SK-N-SH treated with all-trans-retinoic acid at 6 μM for 48 hours (cell line): Measurements from ENCODE around the gene NPIPB8.
"Not testable (repeated sequence)": the region's sequence is repeated elsewhere in the genome, so short reads cannot be mapped to it uniquely, and the experiment has no call there.

Experiments used
- ATAC-seq: fragments of 200-7000 bp; cut with Tn5 transposase; 3 replicates; pipeline ENCODE4 v1.9.1; 2020; ENCODE audit warnings: mild to moderate bottlenecking, moderate library complexity
- ARNTL ChIP-seq: fragments of 450-650 bp; formaldehyde crosslinking; IDR thresholded peaks from 2 replicates; pipeline ENCODE4 v1.5.0; 2020; ENCODE audit warnings: low read depth, mild to moderate bottlenecking, moderate library complexity, borderline replicate concordance
- CSDC2 ChIP-seq: fragments of 250-450 bp; sonication (Bioruptor Pico); IDR thresholded peaks from 2 replicates; pipeline ENCODE4 v1.5.0; 2020; ENCODE audit warnings: mild to moderate bottlenecking, moderate library complexity
- ESRRG ChIP-seq: fragments of 250-450 bp; sonication (Bioruptor Pico); IDR thresholded peaks from 2 replicates; pipeline ENCODE4 v1.6.1; 2021; ENCODE audit warnings: mild to moderate bottlenecking
- GLIS3 ChIP-seq: fragments of 250-450 bp; sonication (Bioruptor Pico); IDR thresholded peaks from 2 replicates; pipeline ENCODE4 v1.5.0; 2020; ENCODE audit warnings: mild to moderate bottlenecking, moderate library complexity
- ISL1 ChIP-seq: fragments of 250-450 bp; sonication (Bioruptor Pico); IDR thresholded peaks from 2 replicates; pipeline ENCODE4 v2.1.2; 2022; ENCODE audit warnings: mild to moderate bottlenecking, moderate library complexity
- OSR1 ChIP-seq: fragments of 250-450 bp; sonication (Bioruptor Pico); IDR thresholded peaks from 2 replicates; pipeline ENCODE4 v1.8.0; 2022; ENCODE audit warnings: moderate library complexity, mild to moderate bottlenecking, inconsistent platforms
- PATZ1 ChIP-seq: fragments of 250-450 bp; sonication (Bioruptor Pico); IDR thresholded peaks from 2 replicates; pipeline ENCODE4 v1.8.0; 2020; ENCODE audit warnings: mild to moderate bottlenecking, moderate library complexity, borderline replicate concordance
- RARB ChIP-seq: fragments of 250-450 bp; sonication (Bioruptor Pico); IDR thresholded peaks from 2 replicates; pipeline ENCODE4 v1.8.0; 2021; ENCODE audit warnings: mild to moderate bottlenecking, moderate library complexity
- TSHZ2 ChIP-seq: fragments of 250-450 bp; sonication (Bioruptor Pico); IDR thresholded peaks from 2 replicates; pipeline ENCODE4 v1.5.0; 2020; ENCODE audit warnings: mild to moderate bottlenecking, moderate library complexity
- ZC3H10 ChIP-seq: fragments of 250-450 bp; sonication (Bioruptor Pico); IDR thresholded peaks from 2 replicates; pipeline ENCODE4 v1.5.1; 2021; ENCODE audit warnings: mild to moderate bottlenecking, moderate library complexity
- ZFP3 ChIP-seq: fragments of 250-450 bp; sonication (Bioruptor Pico); IDR thresholded peaks from 2 replicates; pipeline ENCODE4 v1.5.0; 2020; ENCODE audit warnings: mild to moderate bottlenecking, moderate library complexity
- ZFP30 ChIP-seq: fragments of 450-650 bp; formaldehyde crosslinking; IDR thresholded peaks from 2 replicates; pipeline ENCODE4 v1.5.0; 2022; ENCODE audit warnings: mild to moderate bottlenecking, moderate library complexity
- ZNF70 ChIP-seq: fragments of 450-650 bp; formaldehyde crosslinking; IDR thresholded peaks from 2 replicates; pipeline ENCODE4 v1.5.0; 2020; ENCODE audit warnings: mild to moderate bottlenecking, moderate library complexity
- ZNF8 ChIP-seq: fragments of 450-650 bp; formaldehyde crosslinking; IDR thresholded peaks from 2 replicates; pipeline ENCODE4 v1.5.0; 2020; ENCODE audit warnings: mild to moderate bottlenecking, moderate library complexity
- TF ChIP-seq, protein P1 (sequence below): fragments of 250-450 bp; sonication (Bioruptor Pico); IDR thresholded peaks from 2 replicates; pipeline ENCODE4 v1.5.1; 2020; ENCODE audit warnings: low read depth, mild to moderate bottlenecking, moderate library complexity
- TF ChIP-seq, protein P2 (sequence below): fragments of 250-450 bp; sonication (Bioruptor Pico); IDR thresholded peaks from 2 replicates; pipeline ENCODE4 v1.8.0; 2021; ENCODE audit warnings: low read depth, mild to moderate bottlenecking, moderate library complexity, borderline replicate concordance
- TF ChIP-seq, protein P3 (sequence below): fragments of 250-450 bp; sonication (Bioruptor Pico); IDR thresholded peaks from 2 replicates; pipeline ENCODE4 v1.5.1; 2021; ENCODE audit warnings: mild to moderate bottlenecking, moderate library complexity

The NPIPB8 gene

DNA sequence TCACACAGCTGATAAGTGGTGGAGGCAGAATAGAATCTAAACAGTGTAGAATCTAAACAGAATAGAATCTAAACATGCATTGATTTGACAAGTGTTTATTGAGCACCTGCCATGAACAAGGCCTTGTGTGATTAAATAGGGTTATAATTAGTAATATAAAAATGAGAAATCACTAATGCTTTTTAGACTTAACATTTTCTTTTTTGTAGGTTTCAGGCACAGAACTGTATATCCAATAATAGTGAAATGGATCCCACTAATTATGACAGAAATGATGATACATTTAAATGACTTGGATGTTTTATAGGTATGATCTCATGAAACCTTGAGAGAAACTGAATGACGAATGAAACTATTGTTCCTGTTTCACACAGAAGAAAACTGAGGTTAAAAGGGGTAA lies at the start of gene NPIPB8:
Gene NPIPB8, plus strand, starts transcription at position 301 of the 400 bp plus-strand sequence. CDS start 296 bp downstream, outside the sequence.
- not testable (repeated sequence) for ATAC-seq

- ATAC-seq = no peak
- no peak for TF ChIP-seq TSHZ2 (CRISPR knock-in tag)
- TF ChIP-seq, protein P1, sequence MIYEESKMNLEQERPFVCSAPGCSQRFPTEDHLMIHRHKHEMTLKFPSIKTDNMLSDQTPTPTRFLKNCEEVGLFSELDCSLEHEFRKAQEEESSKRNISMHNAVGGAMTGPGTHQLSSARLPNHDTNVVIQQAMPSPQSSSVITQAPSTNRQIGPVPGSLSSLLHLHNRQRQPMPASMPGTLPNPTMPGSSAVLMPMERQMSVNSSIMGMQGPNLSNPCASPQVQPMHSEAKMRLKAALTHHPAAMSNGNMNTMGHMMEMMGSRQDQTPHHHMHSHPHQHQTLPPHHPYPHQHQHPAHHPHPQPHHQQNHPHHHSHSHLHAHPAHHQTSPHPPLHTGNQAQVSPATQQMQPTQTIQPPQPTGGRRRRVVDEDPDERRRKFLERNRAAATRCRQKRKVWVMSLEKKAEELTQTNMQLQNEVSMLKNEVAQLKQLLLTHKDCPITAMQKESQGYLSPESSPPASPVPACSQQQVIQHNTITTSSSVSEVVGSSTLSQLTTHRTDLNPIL (CRISPR knock-in tag) = no peak
- TF ChIP-seq ZFP3 = no peak
- no peak for TF ChIP-seq RARB
These were observed 48.8 kb upstream of the NPIPB8 start for GRCh38 chr16:28589069-28589468.

DNA sequence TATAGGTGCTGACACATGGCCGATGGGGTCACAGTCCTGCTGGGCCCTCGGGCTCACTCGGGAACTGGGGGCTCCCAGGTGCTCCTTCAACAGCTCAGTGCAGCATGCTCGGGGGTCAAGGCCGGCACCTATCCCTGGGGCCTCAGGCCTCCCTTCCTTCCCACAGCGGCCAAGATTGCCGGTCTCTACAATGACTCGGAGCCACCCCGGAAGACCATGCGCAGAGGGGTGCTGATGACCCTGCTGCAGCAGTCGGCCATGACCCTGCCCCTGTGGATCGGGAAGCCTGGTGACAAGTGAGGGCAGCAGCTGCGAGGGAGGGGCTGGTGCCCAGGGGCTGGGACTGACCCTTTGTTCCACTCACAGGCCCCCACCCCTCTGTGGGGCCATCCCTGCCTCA lies 47.9 kb upstream of the NPIPB8 start:
- no peak for ATAC-seq
- TF ChIP-seq ESRRG (CRISPR knock-in tag) = no peak
- TF ChIP-seq, protein P1 (CRISPR knock-in tag) = no peak
- TF ChIP-seq ZNF8 (CRISPR knock-in tag) = no peak
- TF ChIP-seq TSHZ2 (CRISPR knock-in tag) = no peak
- no peak for TF ChIP-seq ZFP30 (CRISPR knock-in tag)
- TF ChIP-seq OSR1 (CRISPR knock-in tag) = no peak
- no peak for TF ChIP-seq PATZ1 (CRISPR knock-in tag)
- TF ChIP-seq ISL1 (CRISPR knock-in tag) = no peak
- TF ChIP-seq ZFP3 = no peak
- no peak for TF ChIP-seq ZNF70 (CRISPR knock-in tag)
- TF ChIP-seq ZC3H10 (CRISPR knock-in tag) = no peak
- no peak for TF ChIP-seq CSDC2 (CRISPR knock-in tag)
- no peak for TF ChIP-seq GLIS3 (CRISPR knock-in tag)

- ATAC-seq = no peak
- no peak for TF ChIP-seq ZFP3
- no peak for TF ChIP-seq ISL1 (CRISPR knock-in tag)
- no peak for TF ChIP-seq OSR1 (CRISPR knock-in tag)
- no peak for TF ChIP-seq PATZ1 (CRISPR knock-in tag)
- TF ChIP-seq, protein P2, sequence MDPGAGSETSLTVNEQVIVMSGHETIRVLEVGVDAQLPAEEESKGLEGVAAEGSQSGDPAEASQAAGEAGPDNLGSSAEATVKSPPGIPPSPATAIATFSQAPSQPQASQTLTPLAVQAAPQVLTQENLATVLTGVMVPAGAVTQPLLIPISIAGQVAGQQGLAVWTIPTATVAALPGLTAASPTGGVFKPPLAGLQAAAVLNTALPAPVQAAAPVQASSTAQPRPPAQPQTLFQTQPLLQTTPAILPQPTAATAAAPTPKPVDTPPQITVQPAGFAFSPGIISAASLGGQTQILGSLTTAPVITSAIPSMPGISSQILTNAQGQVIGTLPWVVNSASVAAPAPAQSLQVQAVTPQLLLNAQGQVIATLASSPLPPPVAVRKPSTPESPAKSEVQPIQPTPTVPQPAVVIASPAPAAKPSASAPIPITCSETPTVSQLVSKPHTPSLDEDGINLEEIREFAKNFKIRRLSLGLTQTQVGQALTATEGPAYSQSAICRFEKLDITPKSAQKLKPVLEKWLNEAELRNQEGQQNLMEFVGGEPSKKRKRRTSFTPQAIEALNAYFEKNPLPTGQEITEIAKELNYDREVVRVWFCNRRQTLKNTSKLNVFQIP (CRISPR knock-in tag) = no peak
- TF ChIP-seq ARNTL (CRISPR knock-in tag) = no peak
- TF ChIP-seq RARB = no peak
- TF ChIP-seq, protein P3, sequence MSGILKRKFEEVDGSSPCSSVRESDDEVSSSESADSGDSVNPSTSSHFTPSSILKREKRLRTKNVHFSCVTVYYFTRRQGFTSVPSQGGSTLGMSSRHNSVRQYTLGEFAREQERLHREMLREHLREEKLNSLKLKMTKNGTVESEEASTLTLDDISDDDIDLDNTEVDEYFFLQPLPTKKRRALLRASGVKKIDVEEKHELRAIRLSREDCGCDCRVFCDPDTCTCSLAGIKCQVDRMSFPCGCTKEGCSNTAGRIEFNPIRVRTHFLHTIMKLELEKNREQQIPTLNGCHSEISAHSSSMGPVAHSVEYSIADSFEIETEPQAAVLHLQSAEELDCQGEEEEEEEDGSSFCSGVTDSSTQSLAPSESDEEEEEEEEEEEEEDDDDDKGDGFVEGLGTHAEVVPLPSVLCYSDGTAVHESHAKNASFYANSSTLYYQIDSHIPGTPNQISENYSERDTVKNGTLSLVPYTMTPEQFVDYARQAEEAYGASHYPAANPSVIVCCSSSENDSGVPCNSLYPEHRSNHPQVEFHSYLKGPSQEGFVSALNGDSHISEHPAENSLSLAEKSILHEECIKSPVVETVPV (CRISPR knock-in tag) = no peak
- TF ChIP-seq ZFP30 (CRISPR knock-in tag) = no peak
These were observed 47.2 kb upstream of the NPIPB8 start for GRCh38 chr16:28590384-28591340.
